HG03045 (cell line): ENCODE measurements around the gene LRP11.
A peak's percentile ranks its signal among the peaks of the same experiment; 100 is the strongest.
"Not testable (repeated sequence)": the region's sequence is repeated elsewhere in the genome, so short reads cannot be mapped to it uniquely, and the experiment has no call there.

ENCODE experiments used
- ATAC-seq: cut with Tn5 transposase; IDR thresholded peaks from one replicate; pipeline ENCODE4 v1.9.1; 2021; ENCODE audit warnings: mild to moderate bottlenecking, moderate library complexity; ENCODE audit not compliant: unreplicated experiment

LRP11 gene

GRCh38 chr6:149871182-149871581 is 7.0 kb upstream of the LRP11 start:
- no peak for ATAC-seq

DNA sequence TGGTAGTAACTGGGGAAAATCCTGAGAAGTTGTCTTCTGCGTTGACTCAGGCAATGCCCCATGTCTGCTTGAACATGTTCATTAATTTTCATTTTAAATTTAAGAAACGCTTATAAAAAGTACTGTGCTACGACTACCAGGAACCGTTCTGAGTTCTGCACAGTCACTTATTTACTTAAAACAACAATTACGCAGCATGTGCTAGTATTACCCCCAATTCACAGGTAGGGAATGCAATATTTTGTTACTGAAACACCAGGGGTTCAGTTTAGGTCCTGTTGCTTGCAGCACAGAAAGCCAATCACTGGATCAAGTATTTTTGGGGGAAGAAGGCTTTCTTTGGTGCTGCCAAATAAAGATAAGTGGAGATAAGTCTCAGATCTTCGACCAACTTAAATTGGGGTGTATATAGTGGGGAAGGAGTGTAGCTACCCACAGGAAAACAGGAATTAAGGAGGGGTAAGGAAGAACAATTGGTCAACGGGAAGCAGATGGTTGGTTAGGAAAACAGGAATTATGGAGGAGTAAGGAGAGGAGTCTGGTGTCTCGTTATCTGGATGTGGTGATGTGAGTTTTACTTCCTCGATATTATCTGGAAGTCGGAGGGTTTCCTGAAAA is 5.2 kb upstream of the LRP11 start:
- ATAC-seq: no peak

DNA sequence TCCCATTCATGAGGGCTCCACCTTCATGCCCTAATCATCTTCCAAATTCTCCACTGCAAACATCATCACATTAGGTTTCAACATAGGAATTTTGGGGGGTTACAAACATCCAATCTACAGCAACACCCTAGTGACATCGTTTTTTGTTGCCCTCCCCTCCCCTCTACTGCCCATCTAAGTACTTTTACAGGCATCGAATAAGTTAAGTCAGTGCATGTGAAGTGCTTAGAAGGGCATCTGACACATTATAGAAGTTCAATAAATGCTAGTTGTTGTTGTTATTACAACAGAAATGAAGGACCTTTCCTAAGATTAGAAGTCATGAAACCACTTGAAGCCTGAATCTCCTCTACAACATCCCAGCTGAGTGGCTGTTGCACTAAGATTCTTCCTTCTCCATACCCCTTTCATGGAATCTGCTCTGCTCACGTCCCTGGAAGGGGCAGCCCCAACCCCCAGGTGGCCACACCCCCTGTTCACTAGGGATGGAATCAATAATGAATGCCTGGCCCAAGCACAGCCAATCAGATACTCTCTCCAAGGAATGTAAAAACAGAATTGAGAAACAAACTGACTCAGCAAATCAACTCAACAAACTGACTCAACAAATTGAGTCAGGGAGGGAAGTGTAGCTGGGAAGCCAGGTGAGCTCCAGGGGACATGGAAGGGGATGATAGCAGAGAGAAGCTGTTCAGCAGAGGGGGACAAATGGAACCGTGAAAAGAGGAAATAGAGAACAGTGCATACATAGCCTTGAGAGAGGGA is 3.9 kb upstream of the LRP11 start:
- ATAC-seq: no peak

- no peak for ATAC-seq
Measured at GRCh38 chr6:149864578-149865535, 698 bp upstream of the LRP11 start.

DNA sequence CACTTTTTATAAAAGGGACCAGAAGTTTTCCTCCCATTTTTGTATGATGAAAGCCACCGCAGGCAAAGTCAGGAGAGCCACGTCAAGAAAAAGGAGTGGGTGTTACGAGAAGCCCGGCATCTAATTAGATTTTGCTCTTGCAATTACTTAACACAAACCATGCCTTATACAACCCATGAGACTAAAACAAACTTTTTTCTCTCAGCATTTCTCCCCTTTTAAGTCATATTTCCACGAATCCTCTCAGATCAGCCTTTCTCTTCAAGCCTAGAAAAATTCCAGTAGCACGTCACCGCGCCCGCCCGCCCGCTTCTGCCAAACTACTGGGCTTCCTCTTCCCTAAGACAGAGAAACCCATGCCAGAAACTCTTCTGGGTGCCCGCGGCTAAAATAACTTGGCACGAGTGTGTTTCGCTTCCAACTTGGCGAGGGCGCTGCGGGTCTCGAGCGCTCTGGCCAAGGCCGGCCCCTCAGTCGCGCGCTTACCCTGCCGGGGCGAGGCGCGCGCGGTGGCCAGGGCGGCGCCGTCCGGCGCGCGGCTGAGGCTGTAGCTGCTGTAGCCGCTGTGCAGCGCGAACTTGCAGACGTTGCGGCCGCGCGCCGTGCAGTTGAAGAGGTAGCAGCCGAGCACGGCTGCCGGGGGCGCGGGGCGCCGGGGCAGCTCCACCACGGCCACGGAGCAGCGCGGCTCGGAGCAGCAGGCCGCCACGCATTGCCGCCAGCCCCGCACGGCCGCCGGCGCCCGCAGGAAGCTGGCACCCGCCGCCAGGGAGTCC is 1.0 kb downstream of the LRP11 start:
- ATAC-seq: peak; percentile 31

DNA sequence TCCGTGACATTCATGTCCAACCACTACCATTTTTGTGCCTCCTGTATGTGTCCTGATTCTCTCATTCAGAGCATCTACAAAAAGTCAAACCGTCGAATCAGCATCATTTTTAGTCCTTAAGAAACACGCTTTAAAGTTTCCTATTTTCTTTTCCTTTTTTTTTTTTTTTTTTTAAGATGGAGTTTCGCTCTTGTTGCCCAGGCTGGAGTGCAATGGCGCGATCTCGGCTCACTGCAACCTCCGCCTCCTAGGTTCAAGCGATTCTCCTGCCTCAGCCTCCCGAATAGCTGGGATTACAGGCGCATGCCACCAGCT is 1.8 kb downstream of the LRP11 start:
- not testable (repeated sequence) for ATAC-seq

DNA sequence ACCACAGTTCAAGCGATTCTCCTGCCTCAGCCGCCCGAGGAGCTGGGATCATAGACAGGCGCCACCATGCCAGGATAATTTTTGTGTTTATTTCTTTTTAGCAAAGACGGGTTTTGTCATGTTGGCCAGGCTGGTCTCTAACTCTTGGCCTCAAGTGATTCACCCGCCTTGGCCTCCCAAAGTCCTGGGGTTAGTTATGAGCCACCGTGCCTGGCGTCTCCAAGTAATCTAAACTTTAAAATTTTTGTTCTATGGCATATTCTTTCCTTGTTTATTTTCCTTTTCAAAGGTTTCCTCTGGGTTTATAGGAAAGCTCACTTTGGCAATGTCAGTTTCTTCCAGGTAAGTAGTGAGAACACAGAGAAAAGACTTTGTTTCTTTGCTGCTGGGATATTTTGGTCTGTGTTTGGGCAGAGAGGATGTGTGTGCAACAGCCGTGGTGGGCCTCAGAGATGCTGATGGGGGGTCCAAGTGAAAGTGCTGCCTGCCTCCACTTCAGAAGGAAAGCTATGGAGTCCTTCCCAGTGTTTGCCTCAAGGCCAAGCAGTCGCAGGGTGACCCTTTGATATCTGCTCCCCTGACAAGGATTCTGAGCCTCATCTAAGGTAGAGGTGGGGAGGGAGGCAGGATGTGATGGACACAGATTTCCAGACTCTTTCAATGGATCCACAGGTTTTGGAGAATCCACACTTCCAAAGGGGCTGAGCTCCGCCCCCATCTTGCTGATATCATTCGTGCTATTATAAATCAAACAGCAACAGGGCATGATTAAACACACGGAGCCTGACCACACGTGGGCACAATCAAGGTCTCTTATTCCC is 2.3 kb downstream of the LRP11 start:
- no peak for ATAC-seq

GRCh38 chr6:149860834-149861602 is 3.1 kb downstream of the LRP11 start:
- no peak for ATAC-seq

GRCh38 chr6:149860513-149860833 is 3.7 kb downstream of the LRP11 start:
- ATAC-seq: no peak

DNA sequence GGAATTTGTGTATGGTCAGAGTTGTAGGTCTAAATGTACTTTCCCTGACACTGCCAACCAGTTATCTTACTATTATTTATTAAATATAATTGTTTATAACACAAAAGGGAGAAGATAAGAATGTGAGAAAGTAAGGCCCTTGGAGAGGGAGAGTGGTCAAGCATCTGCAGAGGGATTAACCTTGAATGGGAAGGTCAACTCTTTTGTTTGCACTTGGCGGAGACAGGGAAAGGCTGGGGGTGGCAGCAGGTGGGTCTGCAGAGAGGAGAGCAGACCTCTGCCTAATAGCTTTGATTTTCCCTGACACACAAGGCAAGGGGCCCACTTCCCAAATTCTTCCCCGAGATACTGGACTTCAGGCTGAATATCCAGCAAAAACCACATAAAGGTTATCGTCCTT is 4.2 kb downstream of the LRP11 start:
- no peak for ATAC-seq

DNA sequence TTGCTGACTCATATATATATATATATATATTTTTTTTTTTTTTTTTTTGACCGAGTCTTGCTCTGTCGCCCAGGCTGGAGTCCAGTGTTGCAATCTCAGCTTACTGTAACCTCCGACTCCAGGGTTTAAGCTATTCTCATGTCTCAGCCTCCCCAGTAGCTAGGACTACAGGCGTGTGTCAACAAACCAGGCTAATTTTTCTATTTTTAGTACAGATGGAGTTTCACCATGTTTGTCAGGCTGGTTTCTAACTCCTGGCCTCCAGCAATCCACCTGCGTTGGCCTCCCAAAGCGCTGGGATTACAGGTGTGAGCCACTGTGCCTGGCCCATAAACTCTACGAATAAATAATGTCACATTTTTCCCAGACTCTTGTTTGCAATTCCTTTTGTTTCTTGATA is 4.8 kb downstream of the LRP11 start:
- no peak for ATAC-seq

DNA sequence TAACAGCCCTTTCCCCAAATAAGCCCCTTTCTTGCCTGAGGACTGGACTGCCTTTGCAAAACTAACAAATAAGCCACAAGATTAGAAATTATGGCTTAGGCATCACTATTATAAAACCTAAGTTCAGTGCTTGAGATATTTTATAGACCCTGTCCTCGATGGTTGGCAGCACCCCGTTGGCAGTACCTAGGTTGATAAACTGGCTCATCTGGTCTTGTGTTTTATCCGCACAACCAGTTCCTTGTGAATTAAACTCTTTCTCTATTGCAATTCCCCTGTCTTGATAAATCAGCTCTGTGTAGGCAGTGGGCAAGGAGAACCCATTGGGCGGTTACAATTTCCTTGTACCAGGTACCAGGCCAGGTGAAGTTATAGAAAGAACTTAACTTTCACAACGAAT is 6.6 kb downstream of the LRP11 start:
- no peak for ATAC-seq

DNA sequence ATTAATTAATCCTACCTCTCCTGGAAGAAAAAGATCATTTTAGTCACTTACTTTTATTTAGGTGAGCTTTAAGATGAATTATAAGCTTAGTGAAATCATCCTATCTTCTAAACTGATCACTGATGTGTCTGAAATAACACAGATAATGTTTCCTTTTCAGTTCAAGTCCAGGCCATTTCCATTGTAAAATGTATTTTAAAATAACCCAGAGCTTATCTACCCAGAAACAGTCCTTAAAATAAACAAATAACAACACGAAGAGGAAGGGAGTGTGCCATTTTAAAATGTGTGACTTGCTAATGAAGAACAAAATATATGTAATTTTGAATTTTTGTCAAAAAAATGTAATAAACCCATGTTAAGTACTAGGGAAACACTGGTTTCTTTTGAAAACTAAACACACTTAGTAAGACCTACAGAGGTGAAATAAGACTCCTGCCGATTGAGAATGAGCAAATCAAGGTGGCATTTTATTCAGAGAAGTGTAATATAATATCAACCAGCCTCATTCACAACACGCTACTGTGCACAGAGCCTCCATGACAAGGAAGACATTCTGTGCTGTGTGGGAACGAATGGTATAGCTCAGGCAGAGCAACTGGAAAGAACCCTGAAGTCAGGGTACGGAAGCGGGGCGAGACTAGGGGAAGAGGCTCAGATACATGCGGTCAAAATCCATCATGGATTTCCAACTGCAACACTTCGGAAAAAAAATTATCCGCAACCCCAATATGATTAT is 7.7 kb downstream of the LRP11 start:
- ATAC-seq: no peak

- ATAC-seq: no peak
Measured at GRCh38 chr6:149855741-149856140, 8.4 kb downstream of the LRP11 start.

DNA sequence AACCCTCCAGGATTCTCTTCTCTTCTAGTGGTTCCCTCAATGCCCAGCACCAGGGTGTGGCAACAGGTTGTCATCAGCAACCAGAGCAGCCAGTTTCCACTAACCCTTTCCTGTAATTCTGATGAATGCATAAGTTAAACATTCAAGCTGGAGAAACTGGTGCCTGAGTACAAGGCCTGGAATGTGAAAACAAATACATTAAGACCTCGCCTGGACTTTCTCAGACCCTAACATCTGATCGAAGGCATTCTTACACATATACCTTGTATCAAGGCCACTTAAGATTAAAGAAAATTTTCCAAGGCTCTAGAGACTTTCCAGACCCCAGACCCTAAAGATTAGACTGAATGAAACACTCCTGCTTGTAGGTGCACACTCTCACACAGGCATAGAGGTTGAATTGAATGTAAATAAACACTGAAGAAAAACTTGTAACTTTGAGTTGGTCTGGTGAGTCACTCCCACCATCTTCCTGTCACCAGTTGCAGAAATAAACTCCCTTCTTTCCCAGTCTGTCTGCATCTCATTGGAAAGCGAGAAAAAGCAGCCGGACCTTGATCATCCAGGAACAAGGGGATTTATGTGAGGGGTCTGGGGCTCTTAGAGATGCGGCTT is 9.0 kb downstream of the LRP11 start:
- ATAC-seq: no peak

DNA sequence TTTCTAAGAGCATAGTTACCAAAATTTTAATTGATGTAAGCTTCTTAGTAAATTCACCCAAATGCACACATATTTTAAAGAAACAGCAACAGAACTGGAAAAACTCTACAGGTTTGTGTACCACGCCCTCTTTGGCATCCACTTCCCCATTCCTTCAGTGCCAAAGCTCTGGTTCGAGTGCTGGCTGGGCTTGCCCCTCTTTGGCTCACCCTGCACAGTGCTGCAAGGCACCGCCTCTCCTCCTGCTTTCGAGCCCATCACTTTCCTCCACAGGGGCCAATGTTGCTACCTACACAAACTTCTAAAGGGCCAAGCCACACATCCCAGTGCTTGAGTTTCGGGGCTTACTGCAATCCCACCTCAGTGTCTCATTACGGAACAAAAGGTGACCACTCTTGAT is 9.6 kb downstream of the LRP11 start:
- ATAC-seq: no peak

GRCh38 chr6:149854017-149854416 is 10.1 kb downstream of the LRP11 start:
- ATAC-seq: not testable (repeated sequence)

DNA sequence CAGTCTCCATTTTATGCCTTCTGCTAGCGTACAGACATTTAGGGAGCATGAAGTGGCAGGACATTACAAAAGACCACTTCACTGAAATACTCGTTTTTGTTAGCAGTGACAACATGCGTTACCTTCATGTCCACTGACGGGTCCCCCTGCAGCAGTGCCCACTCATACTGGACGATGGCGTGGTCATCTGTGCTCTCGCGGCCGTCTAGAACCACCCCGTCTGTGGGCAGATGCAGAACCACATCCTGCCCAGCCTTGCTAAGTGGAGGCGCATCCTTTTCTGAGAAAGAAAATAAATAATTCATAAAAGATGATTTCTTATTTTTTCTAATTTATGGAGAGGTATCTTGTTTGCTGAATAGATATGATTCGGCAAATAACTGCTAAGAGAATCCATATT is 11.3 kb downstream of the LRP11 start:
- no peak for ATAC-seq
